ENCODE measurements around the gene CLPTM1. TPM values are rescaled to one million over a fixed set of nuclear protein-coding genes. Genes with fewer than 3 reads are reported as not detected.
"Not testable (repeated sequence)": the region's sequence is repeated elsewhere in the genome, so short reads cannot be mapped to it uniquely, and the experiment has no call there.

The CLPTM1 gene
- polyA plus RNA-seq, 3 donors = 109 to 127 (median 113) TPM

- DNase-seq (ENCODE audit: low read depth in 3 of 3, low spot score in 2 of 3) = no peak
Observed at GRCh38 chr19:44939668-44940067, 15.5 kb upstream of the CLPTM1 start.

GRCh38 chr19:44942067-44942571, 13.1 kb upstream of the CLPTM1 start, which contains the start of gene APOC4:
Gene APOC4 (plus strand): TSS chr19:44942237. CDS start chr19:44942278, 41 bp downstream.
- DNase-seq (ENCODE audit: low read depth in 3 of 3, low spot score in 2 of 3) = no peak

- no peak for DNase-seq (ENCODE audit: low read depth in 3 of 3, low spot score in 2 of 3)
Observed at GRCh38 chr19:44943801-44944249, 11.4 kb upstream of the CLPTM1 start.

- DNase-seq (ENCODE audit: low read depth in 3 of 3, low spot score in 2 of 3) = no peak
Observed at GRCh38 chr19:44947041-44947581, 8.1 kb upstream of the CLPTM1 start.

GRCh38 chr19:44948237-44948636, 6.9 kb upstream of the CLPTM1 start:
- DNase-seq (ENCODE audit: low read depth in 3 of 3, low spot score in 2 of 3) = no peak

- DNase-seq (ENCODE audit: low read depth in 3 of 3, low spot score in 2 of 3) = no peak
Observed at GRCh38 chr19:44948763-44949374, 6.3 kb upstream of the CLPTM1 start.

- no peak for DNase-seq (ENCODE audit: low read depth in 3 of 3, low spot score in 2 of 3)
Observed at GRCh38 chr19:44949550-44949949, 5.6 kb upstream of the CLPTM1 start.

GRCh38 chr19:44951179-44952159, 3.7 kb upstream of the CLPTM1 start:
- DNase-seq (ENCODE audit: low read depth in 3 of 3, low spot score in 2 of 3) = peak; percentile 64 to 74 (median 71)

- DNase-seq (ENCODE audit: low read depth in 3 of 3, low spot score in 2 of 3) = no peak
Observed at GRCh38 chr19:44954278-44954648, 917 bp upstream of the CLPTM1 start.

GRCh38 chr19:44955505-44956439, 592 bp downstream of the CLPTM1 start:
- DNase-seq (ENCODE audit: low read depth in 3 of 3, low spot score in 2 of 3) = no peak

- DNase-seq (ENCODE audit: low read depth in 3 of 3, low spot score in 2 of 3) = no peak
Observed at GRCh38 chr19:44957526-44957925, 2.3 kb downstream of the CLPTM1 start.

- DNase-seq (ENCODE audit: low read depth in 3 of 3, low spot score in 2 of 3) = no peak
Observed at GRCh38 chr19:44958090-44958489, 2.9 kb downstream of the CLPTM1 start.

- no peak for DNase-seq (ENCODE audit: low read depth in 3 of 3, low spot score in 2 of 3)
Observed at GRCh38 chr19:44959691-44960090, 4.5 kb downstream of the CLPTM1 start.

- no peak for DNase-seq (ENCODE audit: low read depth in 3 of 3, low spot score in 2 of 3)
Observed at GRCh38 chr19:44960906-44961728, 5.9 kb downstream of the CLPTM1 start.

GRCh38 chr19:44961821-44962220, 6.6 kb downstream of the CLPTM1 start:
- DNase-seq (ENCODE audit: low read depth in 3 of 3, low spot score in 2 of 3) = no peak

- no peak for DNase-seq (ENCODE audit: low read depth in 3 of 3, low spot score in 2 of 3)
Observed at GRCh38 chr19:44968118-44968517, 12.9 kb downstream of the CLPTM1 start.

- DNase-seq (ENCODE audit: low read depth in 3 of 3, low spot score in 2 of 3) = no peak
Observed at GRCh38 chr19:44968670-44969069, 13.5 kb downstream of the CLPTM1 start.

- DNase-seq (ENCODE audit: low read depth in 3 of 3, low spot score in 2 of 3) = no peak
Observed at GRCh38 chr19:44969437-44969836, 14.3 kb downstream of the CLPTM1 start.

GRCh38 chr19:44971451-44971850, 16.3 kb downstream of the CLPTM1 start:
- not testable (repeated sequence) for DNase-seq (ENCODE audit: low read depth in 3 of 3, low spot score in 2 of 3)
